PC-9 (cell line): ENCODE results near the gene C2CD2. TPM values are rescaled to one million over a fixed set of nuclear protein-coding genes. Genes with fewer than 3 reads are reported as not detected.

Experiments used
- BruUV-seq: library from RNA; stranded (reverse); fragments of 400-500 nt; replicated peaks from 2 replicates; lab custom pipeline; 2021; lab: Mats Ljungman, UMichigan
- CTCF ChIA-PET: fragments of 300-600 bp; sonication (Branson Sonifier 250); formaldehyde crosslinking; loops from one replicate; lab custom pipeline; 2022; ENCODE audit warnings: antibody characterized with exemption; lab: Charles Lee
- POLR2A ChIA-PET: fragments of 300-600 bp; sonication (Branson Sonifier 250); formaldehyde crosslinking; loops from one replicate; lab custom pipeline; 2022; ENCODE audit warnings: antibody characterized with exemption; ENCODE audit not compliant: unreplicated experiment; lab: Charles Lee
- DNase-seq, 2 experiments: peaks; one replicate each; pipeline versions ENCODE4 v3.0.0 to v3.0.0-alpha.2; 2015 to 2022; ENCODE audit warnings: mixed read lengths in 1 of 2
- H2AFZ ChIP-seq: fragments of 200-600 bp; sonication (generic); 2 replicates; pipeline ENCODE4 v1.8.1; 2017; ENCODE audit warnings: antibody characterized with exemption
- H3F3A ChIP-seq: fragments of 200-600 bp; sonication (generic); 2 replicates; pipeline ENCODE4 v1.8.1; 2017; ENCODE audit warnings: antibody characterized with exemption, mild to moderate bottlenecking, low read depth; ENCODE audit not compliant: insufficient read depth
- H3K27ac ChIP-seq: fragments of 200-600 bp; sonication (generic); 2 replicates; pipeline ENCODE4 v1.6.1; 2016; ENCODE audit warnings: mixed run types
- H3K27me3 ChIP-seq: fragments of 200-600 bp; sonication (generic); 2 replicates; pipeline ENCODE4 v1.6.1; 2016; ENCODE audit warnings: low read depth, mixed run types; ENCODE audit not compliant: insufficient read depth
- H3K36me3 ChIP-seq: fragments of 200-600 bp; sonication (generic); 2 replicates; pipeline ENCODE4 v1.6.1; 2016; ENCODE audit warnings: low read depth, mixed run types
- H3K4me1 ChIP-seq: fragments of 200-600 bp; sonication (generic); replicated peaks from 2 replicates; pipeline ENCODE4 v1.6.1; 2016; ENCODE audit warnings: mixed run types; ENCODE audit not compliant: insufficient read depth
- H3K4me2 ChIP-seq: fragments of 200-600 bp; sonication (generic); 2 replicates; pipeline ENCODE4 v1.6.1; 2017; ENCODE audit warnings: mixed run types
- H3K4me3 ChIP-seq: fragments of 200-600 bp; sonication (generic); 2 replicates; pipeline ENCODE4 v1.6.1; 2016; ENCODE audit warnings: mixed run types
- H3K79me2 ChIP-seq: fragments of 200-600 bp; sonication (generic); 2 replicates; pipeline ENCODE4 v1.6.1; 2017; ENCODE audit warnings: low read depth, mixed run types
- H3K9me2 ChIP-seq: fragments of 200-600 bp; sonication (generic); 2 replicates; pipeline ENCODE4 v1.8.1; 2017; ENCODE audit warnings: mild to moderate bottlenecking; ENCODE audit not compliant: insufficient read depth
- H3K9me3 ChIP-seq: fragments of 200-600 bp; sonication (generic); 2 replicates; pipeline ENCODE4 v1.8.1; 2016; ENCODE audit warnings: low read depth; ENCODE audit not compliant: insufficient read depth
- H4K20me1 ChIP-seq: fragments of 200-600 bp; sonication (generic); 2 replicates; pipeline ENCODE4 v1.8.1; 2017; ENCODE audit not compliant: insufficient read depth
- EZH2 ChIP-seq: fragments of 200-600 bp; sonication (generic); IDR thresholded peaks from 2 replicates; pipeline ENCODE4 v1.8.0; 2017; ENCODE audit warnings: antibody characterized with exemption, low read depth
- intact Hi-C: fragments of 100-400 bp; cut with micrococcal nuclease; formaldehyde crosslinking; loops from one replicate; pipeline ENCODE4 v1.10.0; 2022; ENCODE audit not compliant: unreplicated experiment
- total RNA-seq: library from RNA; stranded (reverse); gene quantifications from 2 replicates; pipeline ENCODE4 v1.2.3, GENCODE V29; 2021
- TF ChIP-seq, protein P1 (sequence below): fragments of 200-600 bp; sonication (generic); conservative IDR thresholded peaks from 2 replicates; pipeline ENCODE4 v1.6.1; 2017; ENCODE audit warnings: mixed run types, antibody characterized with exemption, mild to moderate bottlenecking, moderate library complexity

The C2CD2 gene
- total RNA-seq, 1 experiment from 2014 or later: 26.8 TPM

DNA sequence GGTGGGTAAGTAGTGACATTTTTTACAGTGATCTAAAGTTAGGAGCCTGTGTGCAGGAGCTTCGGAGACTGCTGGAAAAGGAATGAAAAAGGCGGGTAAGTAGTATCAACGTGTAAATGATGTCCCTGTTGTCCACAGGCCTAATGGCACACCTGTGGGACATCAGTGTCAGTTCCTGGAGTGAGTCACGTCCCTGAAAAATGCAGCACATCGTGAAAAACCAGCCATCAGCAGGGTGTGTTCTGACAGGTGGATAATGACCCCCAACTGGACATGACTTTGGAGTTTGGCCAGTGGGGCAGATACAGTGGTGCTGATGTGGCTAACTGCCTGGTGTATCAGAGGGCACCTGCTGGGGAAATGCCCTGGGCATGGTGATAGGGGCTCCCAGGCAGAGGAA is 62.7 kb downstream of the C2CD2 start:
- Histone ChIP-seq H3F3A (no peaks in the 10 kb centered on the region), H3K27ac (peak overlapping the region; percentile 12; the same call in 1 of the 2 replicates), H3K27me3 (no peaks in the 10 kb centered on the region), H3K36me3 (no peaks in the 10 kb centered on the region), H3K9me2 (no peaks in the 10 kb centered on the region), H3K4me1 (peaks cover 18% of the 10 kb centered on the region), H3K4me2 (peak overlapping the region; percentile 44), H3K9me3 (no peaks in the 10 kb centered on the region), H4K20me1 (no peaks in the 10 kb centered on the region), H3K4me3 (no peak overlapping the region), H2AFZ (no peak overlapping the region), H3K79me2 (no peaks in the 10 kb centered on the region)
- ChIA-PET CTCF (no interaction called here), POLR2A (no interaction called here)
- BruUV-seq: no TSS peak
- DNase-seq: peak; percentile 61 to 89
- no peak for TF ChIP-seq EZH2
- TF ChIP-seq, protein P1, sequence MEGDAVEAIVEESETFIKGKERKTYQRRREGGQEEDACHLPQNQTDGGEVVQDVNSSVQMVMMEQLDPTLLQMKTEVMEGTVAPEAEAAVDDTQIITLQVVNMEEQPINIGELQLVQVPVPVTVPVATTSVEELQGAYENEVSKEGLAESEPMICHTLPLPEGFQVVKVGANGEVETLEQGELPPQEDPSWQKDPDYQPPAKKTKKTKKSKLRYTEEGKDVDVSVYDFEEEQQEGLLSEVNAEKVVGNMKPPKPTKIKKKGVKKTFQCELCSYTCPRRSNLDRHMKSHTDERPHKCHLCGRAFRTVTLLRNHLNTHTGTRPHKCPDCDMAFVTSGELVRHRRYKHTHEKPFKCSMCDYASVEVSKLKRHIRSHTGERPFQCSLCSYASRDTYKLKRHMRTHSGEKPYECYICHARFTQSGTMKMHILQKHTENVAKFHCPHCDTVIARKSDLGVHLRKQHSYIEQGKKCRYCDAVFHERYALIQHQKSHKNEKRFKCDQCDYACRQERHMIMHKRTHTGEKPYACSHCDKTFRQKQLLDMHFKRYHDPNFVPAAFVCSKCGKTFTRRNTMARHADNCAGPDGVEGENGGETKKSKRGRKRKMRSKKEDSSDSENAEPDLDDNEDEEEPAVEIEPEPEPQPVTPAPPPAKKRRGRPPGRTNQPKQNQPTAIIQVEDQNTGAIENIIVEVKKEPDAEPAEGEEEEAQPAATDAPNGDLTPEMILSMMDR: no peak
- intact Hi-C loops: loop anchor here (5.0 kb wide), 1 partner anchor 66 kb away; no protein-coding TSS in a partner anchor

DNA sequence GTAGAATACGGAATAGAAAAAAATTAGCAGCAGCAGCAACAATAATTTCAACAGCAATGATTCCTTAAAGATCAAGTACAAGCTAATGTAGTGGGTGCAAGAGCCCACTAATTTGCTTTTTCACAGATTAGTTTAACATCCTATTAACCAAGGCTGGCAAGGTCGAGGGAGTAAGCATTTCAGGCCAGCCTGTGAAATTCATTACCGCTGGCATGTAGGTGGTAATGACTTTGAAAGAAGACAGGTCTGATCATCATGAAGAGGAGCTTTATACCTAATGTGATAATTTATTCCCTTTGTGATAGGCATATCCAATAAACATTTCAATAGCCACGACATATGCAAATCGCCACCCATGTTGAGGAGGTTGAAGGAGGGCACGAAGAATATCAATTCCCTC is 63.5 kb downstream of the C2CD2 start:
- Histone ChIP-seq H3K4me1 (peaks cover 18% of the 10 kb centered on the region), H3K27ac (no peak overlapping the region), H3F3A (no peaks in the 10 kb centered on the region), H3K4me2 (no peak overlapping the region), H3K9me2 (no peaks in the 10 kb centered on the region), H3K27me3 (no peaks in the 10 kb centered on the region), H3K79me2 (no peaks in the 10 kb centered on the region), H4K20me1 (no peaks in the 10 kb centered on the region), H3K4me3 (no peak overlapping the region), H2AFZ (no peak overlapping the region), H3K9me3 (no peaks in the 10 kb centered on the region), H3K36me3 (no peaks in the 10 kb centered on the region)
- no peak for DNase-seq
- no peak for TF ChIP-seq EZH2
- TF ChIP-seq, protein P1: no peak
- CTCF ChIA-PET: no interaction called here
- BruUV-seq: no TSS peak
- intact Hi-C loops: loop anchor here (5.0 kb wide), 1 partner anchor 67 kb away; no protein-coding TSS in a partner anchor
- POLR2A ChIA-PET: no interaction called here

DNA sequence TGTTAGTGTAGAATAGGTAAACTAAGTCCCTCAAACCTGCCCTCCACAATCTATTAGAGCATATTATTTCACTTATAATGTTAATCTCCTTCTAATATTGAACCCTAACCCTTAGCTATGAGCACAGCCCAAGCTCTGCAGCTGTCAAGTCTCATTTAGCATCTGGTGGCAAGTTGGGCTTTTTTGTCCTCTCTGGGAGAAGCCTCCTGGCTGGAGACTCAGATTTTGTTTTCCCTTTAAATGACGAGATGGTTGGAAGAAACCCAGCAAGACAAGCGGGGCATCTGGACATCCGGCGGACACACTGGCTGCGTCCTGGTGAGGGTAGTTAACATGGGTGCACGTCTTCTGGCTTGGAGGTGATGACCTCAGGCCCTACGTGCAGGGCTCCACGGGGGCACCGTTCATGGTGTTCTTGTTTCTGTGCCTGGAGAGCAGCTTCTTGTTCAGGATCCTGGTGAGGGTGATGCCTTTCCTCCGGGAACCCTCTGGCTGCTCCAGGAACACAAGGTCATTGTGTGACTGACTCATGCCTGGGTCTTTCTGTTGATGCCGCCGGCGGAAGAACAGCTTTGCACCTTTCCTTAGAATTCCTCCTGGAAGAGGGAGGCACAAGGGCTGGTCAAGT is 65.0 kb downstream of the C2CD2 start:
- no TSS peak for BruUV-seq
- no peaks in the 10 kb centered on the region for H3F3A ChIP-seq
- no peak for DNase-seq
- H3K4me2 ChIP-seq: no peak overlapping the region
- CTCF ChIA-PET: no interaction called here
- H2AFZ ChIP-seq: no peak overlapping the region
- H3K9me2 ChIP-seq: no peaks in the 10 kb centered on the region
- H3K79me2 ChIP-seq: no peaks in the 10 kb centered on the region
- TF ChIP-seq EZH2: no peak
- TF ChIP-seq, protein P1: no peak
- intact Hi-C loops: no loop called here
- H3K36me3 ChIP-seq: no peaks in the 10 kb centered on the region
- H4K20me1 ChIP-seq: no peaks in the 10 kb centered on the region
- H3K9me3 ChIP-seq: no peaks in the 10 kb centered on the region
- H3K27me3 ChIP-seq: no peaks in the 10 kb centered on the region
- no peak overlapping the region for H3K27ac ChIP-seq
- POLR2A ChIA-PET: interaction anchor here (0.6 kb wide), 1 partner anchor 38 kb away, joined by 3 read pairs; no protein-coding TSS in a partner anchor
- H3K4me1 ChIP-seq: peaks cover 18% of the 10 kb centered on the region
- no peak overlapping the region for H3K4me3 ChIP-seq
